GM21786 (cell line): ENCODE data around the gene DALRD3.
"Not testable (repeated sequence)": the region's sequence is repeated elsewhere in the genome, so short reads cannot be mapped to it uniquely, and the experiment has no call there.

ENCODE experiments used
- ATAC-seq: cut with Tn5 transposase; IDR thresholded peaks from one replicate; pipeline ENCODE4 v1.9.1; 2021; ENCODE audit not compliant: unreplicated experiment

Gene DALRD3

DNA sequence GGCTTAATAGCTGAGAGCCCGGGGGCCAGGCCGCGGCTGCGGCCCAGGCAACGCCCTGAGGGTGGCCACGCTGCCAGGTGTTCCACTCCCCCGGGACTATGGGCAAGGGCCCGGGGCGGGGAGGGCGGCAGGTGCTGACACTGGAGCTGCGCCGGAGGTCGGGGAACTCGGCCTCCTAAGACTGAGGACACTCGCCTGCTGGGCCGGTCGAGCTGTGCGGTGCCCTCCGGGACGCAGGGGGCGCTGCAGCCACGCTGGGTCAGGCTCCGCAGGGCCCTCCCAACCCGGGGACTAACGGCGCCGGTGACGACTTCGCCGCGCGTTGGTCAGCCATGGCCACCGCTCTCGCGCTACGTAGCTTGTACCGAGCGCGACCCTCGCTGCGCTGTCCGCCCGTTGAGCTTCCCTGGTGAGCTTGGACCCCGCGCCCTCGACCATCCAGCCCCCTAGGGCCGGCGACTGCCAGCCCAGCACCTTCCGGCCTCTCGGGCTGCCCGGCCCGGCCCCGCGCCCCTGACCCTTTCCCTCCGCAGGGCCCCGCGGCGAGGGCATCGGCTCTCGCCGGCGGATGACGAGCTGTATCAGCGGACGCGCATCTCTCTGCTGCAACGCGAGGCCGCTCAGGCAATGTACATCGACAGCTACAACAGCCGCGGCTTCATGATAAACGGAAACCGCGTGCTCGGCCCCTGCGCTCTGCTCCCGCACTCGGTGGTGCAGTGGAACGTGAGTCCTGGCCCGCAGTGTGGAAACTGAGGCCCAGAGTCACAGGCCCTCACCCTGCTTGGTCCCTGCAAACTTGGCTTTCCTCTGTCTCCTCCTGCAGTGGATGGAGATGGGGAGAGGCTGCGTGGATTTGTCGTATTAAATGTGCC is 3.7 kb upstream of the DALRD3 start, which contains the start of gene NDUFAF3:
Gene NDUFAF3, plus strand, starts transcription at position 309 of the 875 bp plus-strand sequence. Its CDS starts 24 bp downstream, at position 333.
- peak; percentile 57 for ATAC-seq

DNA sequence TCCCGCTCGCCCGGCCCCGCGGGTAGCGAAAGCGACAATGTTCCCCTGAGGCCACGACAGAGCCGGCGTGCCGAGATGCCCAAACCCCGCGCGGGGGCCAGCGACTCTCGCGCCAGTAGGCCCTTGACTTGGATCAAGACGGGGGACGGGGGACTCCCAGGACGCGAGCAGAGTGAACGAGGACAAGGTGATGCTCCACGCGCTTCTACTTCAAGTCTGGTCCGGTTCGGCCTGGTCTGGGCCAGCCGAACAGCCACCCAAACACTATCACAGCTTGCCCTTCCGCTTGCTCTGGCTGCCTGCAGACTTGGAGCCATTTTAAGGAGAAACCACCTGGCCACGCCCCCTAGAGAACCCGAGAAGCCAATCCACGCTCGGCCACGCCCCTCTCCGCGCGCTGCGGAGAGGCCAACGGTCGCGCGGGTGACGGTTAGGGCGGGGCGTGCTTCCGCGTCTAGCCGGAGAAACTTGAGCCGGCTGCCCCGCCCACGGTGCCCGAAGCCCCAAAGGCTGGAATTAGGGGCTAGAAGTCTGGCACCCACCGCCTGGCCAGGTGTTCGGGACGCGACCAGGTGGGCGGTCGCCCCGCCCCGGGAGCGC is 2.9 kb upstream of the DALRD3 start:
- peak; percentile 41 for ATAC-seq

DNA sequence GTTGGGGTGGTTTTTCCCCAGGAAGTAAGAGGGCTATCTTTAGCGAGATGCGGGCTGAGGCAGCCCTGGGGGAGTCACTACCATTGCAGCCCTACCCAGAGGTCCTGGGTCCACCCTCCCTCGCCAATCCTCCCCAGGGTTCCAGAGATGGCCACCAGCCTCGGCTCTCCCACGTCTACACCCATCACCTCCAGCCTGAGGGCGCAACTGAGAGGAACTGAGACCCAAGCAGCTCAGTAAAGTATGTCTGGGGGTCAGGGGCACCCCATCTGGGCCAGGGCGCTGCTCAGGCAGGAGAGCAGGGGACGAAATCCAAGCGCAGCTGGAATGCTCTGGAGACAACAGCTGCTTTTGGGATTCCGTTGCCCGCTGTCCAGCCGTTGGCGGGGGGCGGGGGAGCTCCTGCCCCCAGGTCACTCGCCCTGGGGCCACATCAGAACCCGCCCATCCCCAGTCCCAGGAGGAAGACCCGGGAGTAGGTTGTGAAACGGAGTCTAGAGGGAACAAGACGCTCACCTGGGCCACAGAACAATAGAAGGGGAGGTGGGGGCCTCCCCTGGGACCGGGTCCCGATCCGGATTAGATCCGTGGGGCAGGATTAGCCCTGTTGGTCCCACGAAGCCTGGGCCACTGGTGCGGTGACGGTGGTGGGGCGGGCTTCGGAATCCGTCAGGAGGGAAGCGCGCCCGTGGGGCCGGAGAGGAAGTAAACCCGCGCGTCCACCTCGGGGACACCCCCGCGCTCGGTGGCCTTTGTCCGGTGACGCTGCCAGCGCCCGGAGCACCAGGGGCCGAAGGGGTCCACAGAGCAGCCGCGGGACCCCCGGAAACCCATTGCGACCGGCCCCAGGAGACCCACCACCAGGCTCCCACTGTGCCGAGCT is 2.2 kb upstream of the DALRD3 start:
- no peak for ATAC-seq

GRCh38 chr3:49019941-49020329 is 1.6 kb upstream of the DALRD3 start:
- ATAC-seq, result no peak

GRCh38 chr3:49018707-49019006 is 277 bp upstream of the DALRD3 start:
- ATAC-seq, result no peak

GRCh38 chr3:49017229-49017970 is 980 bp downstream of the DALRD3 start:
- no peak for ATAC-seq

- no peak for ATAC-seq
These were observed 1.8 kb downstream of the DALRD3 start for GRCh38 chr3:49016414-49017228.

- ATAC-seq, result no peak
These were observed 2.6 kb downstream of the DALRD3 start for GRCh38 chr3:49015765-49016164.

DNA sequence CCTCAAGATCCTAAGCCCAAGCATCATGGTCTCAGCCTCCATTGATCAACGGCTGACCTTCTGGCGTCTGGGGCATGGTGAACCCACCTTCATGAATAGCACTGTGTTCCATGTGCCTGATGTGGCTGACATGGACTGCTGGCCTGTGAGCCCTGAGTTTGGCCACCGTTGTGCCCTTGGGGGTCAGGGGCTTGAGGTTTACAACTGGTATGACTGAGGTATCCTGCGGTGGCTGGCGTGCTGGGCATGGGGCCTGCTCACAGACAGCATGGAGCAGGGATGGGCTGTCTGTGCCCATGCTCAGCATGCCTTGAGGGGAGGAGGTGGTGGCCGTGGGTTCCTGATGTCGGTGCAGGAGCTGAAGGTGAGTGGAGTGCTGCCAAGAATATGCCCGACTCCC is 3.3 kb downstream of the DALRD3 start:
- no peak for ATAC-seq

DNA sequence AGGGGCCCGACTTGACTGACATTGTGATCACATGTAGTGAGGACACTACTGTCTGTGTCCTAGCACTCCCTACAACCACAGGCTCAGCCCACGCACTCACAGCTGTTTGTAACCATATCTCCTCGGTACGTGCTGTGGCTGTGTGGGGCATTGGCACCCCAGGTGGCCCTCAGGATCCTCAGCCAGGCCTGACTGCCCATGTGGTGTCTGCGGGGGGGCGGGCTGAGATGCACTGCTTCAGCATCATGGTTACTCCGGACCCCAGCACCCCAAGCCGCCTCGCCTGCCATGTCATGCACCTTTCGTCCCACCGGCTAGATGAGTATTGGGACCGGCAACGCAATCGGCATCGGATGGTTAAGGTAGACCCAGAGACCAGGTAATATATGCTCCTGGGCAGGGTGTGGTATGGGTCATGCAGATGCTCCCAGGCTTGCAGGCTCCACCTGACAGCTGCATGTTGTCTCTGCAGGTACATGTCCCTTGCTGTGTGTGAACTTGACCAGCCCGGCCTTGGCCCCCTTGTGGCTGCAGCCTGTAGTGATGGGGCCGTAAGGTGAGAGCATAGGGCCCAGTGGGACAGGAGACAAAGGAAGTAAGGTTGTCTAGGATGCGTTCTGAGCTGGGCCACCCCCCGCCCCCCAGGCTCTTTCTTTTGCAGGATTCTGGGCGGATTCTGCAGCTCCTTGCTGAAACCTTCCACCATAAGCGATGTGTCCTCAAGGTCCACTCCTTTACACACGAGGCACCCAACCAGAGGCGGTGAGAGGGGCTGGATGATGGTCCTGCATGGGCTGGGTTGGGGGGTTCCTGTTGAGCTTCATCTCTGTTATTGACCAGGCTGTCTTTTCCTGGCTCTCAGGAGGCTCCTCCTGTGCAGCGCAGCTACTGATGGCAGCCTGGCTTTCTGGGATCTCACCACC is 4.4 kb downstream of the DALRD3 start:
- ATAC-seq, result no peak

- ATAC-seq, result no peak
These were observed 5.2 kb downstream of the DALRD3 start for GRCh38 chr3:49013113-49013737.

GRCh38 chr3:49012441-49013017 is 5.9 kb downstream of the DALRD3 start:
- no peak for ATAC-seq

GRCh38 chr3:49009396-49009795 is 9.0 kb downstream of the DALRD3 start:
- no peak for ATAC-seq

DNA sequence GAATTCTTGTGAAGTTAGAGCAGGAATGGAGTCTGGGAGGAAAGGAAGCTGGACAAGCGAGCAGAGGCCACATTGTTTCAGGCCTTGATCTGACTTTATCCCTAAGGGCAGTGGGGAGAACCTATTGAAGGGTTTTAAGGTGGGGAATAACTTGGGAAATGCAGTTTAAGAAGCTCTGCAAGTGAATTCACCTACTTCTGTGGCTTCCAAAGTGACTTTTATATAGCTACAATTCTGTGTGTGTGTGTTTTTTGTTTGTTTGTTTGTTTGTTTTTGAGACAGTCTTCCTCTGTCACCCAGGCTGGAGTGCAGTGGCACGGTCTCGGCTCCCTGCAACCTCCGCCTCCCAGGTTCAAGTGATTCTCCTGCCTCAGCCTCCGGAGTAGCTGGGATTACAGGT is 9.8 kb downstream of the DALRD3 start:
- ATAC-seq, result not testable (repeated sequence)

DNA sequence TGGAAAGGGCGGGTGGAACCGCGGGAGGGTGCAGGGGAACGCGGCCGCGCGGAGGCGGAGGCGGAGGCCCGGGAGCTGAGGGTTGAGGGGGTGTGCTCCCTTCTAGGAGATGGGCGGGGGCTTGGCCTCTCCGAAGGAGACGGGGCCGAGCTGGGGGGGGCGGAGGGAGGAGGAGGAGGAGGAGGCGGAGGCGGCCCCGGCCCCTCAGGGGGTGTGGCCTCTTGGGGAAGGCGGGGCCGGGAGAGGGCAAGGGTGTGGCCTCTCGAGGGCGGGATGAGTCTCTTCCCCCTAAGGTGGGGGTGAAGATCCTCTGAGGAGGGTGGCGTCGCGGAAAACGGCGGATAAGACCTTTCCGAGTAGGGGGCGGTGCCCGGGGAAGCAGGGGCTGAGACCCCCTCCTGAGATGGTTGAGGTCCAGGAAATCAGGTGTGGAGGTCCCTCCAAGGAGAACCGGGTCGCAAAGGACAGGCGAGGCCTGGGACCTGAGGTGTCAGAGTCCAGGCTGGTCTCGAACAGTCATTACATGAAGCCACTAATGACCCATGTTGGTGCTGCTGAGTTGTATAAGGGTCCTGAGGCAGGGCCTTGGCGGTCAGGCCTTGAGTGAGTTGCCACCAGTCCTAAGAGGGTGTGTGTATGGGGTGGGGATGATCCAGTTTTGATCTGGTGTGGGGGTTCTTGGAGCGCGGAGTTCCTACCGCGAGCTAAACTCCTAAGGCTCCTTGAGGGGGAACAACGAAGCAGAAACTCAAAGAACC is 10.4 kb downstream of the DALRD3 start:
- peak; percentile 34 for ATAC-seq

- ATAC-seq, result peak; percentile 86
These were observed 11.2 kb downstream of the DALRD3 start, which contains the start of gene WDR6 for GRCh38 chr3:49007068-49007770. Gene WDR6 (plus strand): TSS chr3:49007391. CDS start chr3:49007432, 41 bp downstream.
